Mesothelial cell of epicardium (in vitro differentiated cells): ENCODE data around the gene ELF1. TPM values are rescaled to one million over a fixed set of nuclear protein-coding genes. Genes with fewer than 3 reads are reported as not detected.
A peak's percentile ranks its signal among the peaks of the same experiment; 100 is the strongest.
"Not testable (repeated sequence)": the region's sequence is repeated elsewhere in the genome, so short reads cannot be mapped to it uniquely, and the experiment has no call there.

Source experiments
- DNase-seq, 2 experiments: peaks; one replicate each; pipeline ENCODE4 v3.0.0; 2021; ENCODE audit warnings: low spot score in 2 of 2; ENCODE audit not compliant: unreplicated experiment in 2 of 2
- H3K27ac Mint-ChIP-seq: 2 replicates; pipeline ENCODE4 v1.8.0; 2021; ENCODE audit warnings: mixed read lengths
- H3K27me3 Mint-ChIP-seq: 2 replicates; pipeline ENCODE4 v1.8.0; 2021; ENCODE audit warnings: low read depth, mixed read lengths
- H3K36me3 Mint-ChIP-seq: 2 replicates; pipeline ENCODE4 v1.8.0; 2021; ENCODE audit warnings: mixed read lengths
- H3K4me1 Mint-ChIP-seq: 2 replicates; pipeline ENCODE4 v1.8.0; 2021; ENCODE audit warnings: mixed read lengths
- H3K4me3 Mint-ChIP-seq: 2 replicates; pipeline ENCODE4 v1.8.0; 2021; ENCODE audit warnings: mild to moderate bottlenecking, moderate library complexity, mixed read lengths
- H3K9me3 Mint-ChIP-seq: 2 replicates; pipeline ENCODE4 v1.8.0; 2021; ENCODE audit warnings: mixed read lengths
- CTCF ChIP-seq: fragments of 200-600 bp; sonication (generic); IDR thresholded peaks from one replicate; pipeline ENCODE4 v1.5.0; 2021; ENCODE audit warnings: antibody characterized with exemption; ENCODE audit not compliant: unreplicated experiment
- total RNA-seq: library from RNA; stranded (reverse); gene quantifications from 3 replicates; pipeline ENCODE4 v1.2.1, GENCODE V29; 2021

Gene ELF1
- total RNA-seq, 1 donor from 2014 or later = 76.9 TPM

GRCh38 chr13:40908546-40908945 lies 110.6 kb downstream of the ELF1 start:
- Mint-ChIP-seq H3K4me3 (no peak overlapping the region), H3K27me3 (no peaks in the 10 kb centered on the region), H3K9me3 (no peaks in the 10 kb centered on the region), H3K36me3 (peaks cover 2% of the 10 kb centered on the region), H3K27ac (no peak overlapping the region), H3K4me1 (peaks cover 6% of the 10 kb centered on the region)
- TF ChIP-seq CTCF = no peak
- no peak for DNase-seq

GRCh38 chr13:40901032-40901431 lies 118.1 kb downstream of the ELF1 start:
- not testable (repeated sequence) for H3K4me3 Mint-ChIP-seq, H3K27ac Mint-ChIP-seq, H3K4me1 Mint-ChIP-seq, H3K9me3 Mint-ChIP-seq, H3K27me3 Mint-ChIP-seq, H3K36me3 Mint-ChIP-seq, DNase-seq

- not testable (repeated sequence) for H3K27ac Mint-ChIP-seq, H3K36me3 Mint-ChIP-seq, DNase-seq, H3K4me1 Mint-ChIP-seq, H3K27me3 Mint-ChIP-seq, H3K4me3 Mint-ChIP-seq, H3K9me3 Mint-ChIP-seq
Observed at GRCh38 chr13:40900568-40900967, 118.5 kb downstream of the ELF1 start.

GRCh38 chr13:40897053-40897452 lies 122.1 kb downstream of the ELF1 start:
- no peaks in the 10 kb centered on the region for H3K9me3 Mint-ChIP-seq
- no peaks in the 10 kb centered on the region for H3K27me3 Mint-ChIP-seq
- TF ChIP-seq CTCF = no peak
- peaks cover 6% of the 10 kb centered on the region for H3K4me1 Mint-ChIP-seq
- no peak overlapping the region for H3K27ac Mint-ChIP-seq
- DNase-seq = no peak
- H3K4me3 Mint-ChIP-seq = no peak overlapping the region
- peaks cover 4% of the 10 kb centered on the region for H3K36me3 Mint-ChIP-seq

GRCh38 chr13:40895227-40896184 lies 123.6 kb downstream of the ELF1 start:
- H3K9me3 Mint-ChIP-seq = no peaks in the 10 kb centered on the region
- no peak overlapping the region for H3K4me3 Mint-ChIP-seq
- H3K27ac Mint-ChIP-seq = peak overlapping the region; percentile 89
- no peak for DNase-seq
- H3K4me1 Mint-ChIP-seq = peaks cover 6% of the 10 kb centered on the region
- peaks cover 13% of the 10 kb centered on the region for H3K36me3 Mint-ChIP-seq
- no peaks in the 10 kb centered on the region for H3K27me3 Mint-ChIP-seq
- TF ChIP-seq CTCF = no peak

- peaks cover 23% of the 10 kb centered on the region for H3K36me3 Mint-ChIP-seq
- H3K9me3 Mint-ChIP-seq, H3K27ac Mint-ChIP-seq, H3K4me3 Mint-ChIP-seq, H3K4me1 Mint-ChIP-seq, DNase-seq, H3K27me3 Mint-ChIP-seq: not testable (repeated sequence)
Observed at GRCh38 chr13:40893573-40893972, 125.5 kb downstream of the ELF1 start.

GRCh38 chr13:40886017-40886416 lies 133.1 kb downstream of the ELF1 start:
- no peak for TF ChIP-seq CTCF
- Mint-ChIP-seq H3K27me3 (no peaks in the 10 kb centered on the region), H3K4me3 (no peak overlapping the region), H3K9me3 (peaks cover 24% of the 10 kb centered on the region), H3K36me3 (peaks cover 37% of the 10 kb centered on the region), H3K27ac (no peak overlapping the region), H3K4me1 (no peaks in the 10 kb centered on the region)
- DNase-seq = no peak

- H3K36me3 Mint-ChIP-seq = peaks cover 42% of the 10 kb centered on the region
- not testable (repeated sequence) for H3K27ac Mint-ChIP-seq, H3K27me3 Mint-ChIP-seq, H3K4me1 Mint-ChIP-seq, DNase-seq, H3K4me3 Mint-ChIP-seq
- H3K9me3 Mint-ChIP-seq = peaks cover 34% of the 10 kb centered on the region
Observed at GRCh38 chr13:40884175-40884574, 134.9 kb downstream of the ELF1 start.
